K562 (cell line): ENCODE results near the gene PLEKHA6. TPM values are rescaled to one million over a fixed set of nuclear protein-coding genes. Genes with fewer than 3 reads are reported as not detected.

Experiments used
- BHLHE40 ChIP-seq: IDR thresholded peaks from 2 replicates; pipeline ENCODE4 v1.6.1; 2011; ENCODE audit warnings: low read length, improper control_type of control experiment
- CTCFL ChIP-seq: IDR thresholded peaks from 2 replicates; pipeline ENCODE4 v1.6.1; 2011; ENCODE audit warnings: borderline replicate concordance, low read depth, mild to moderate bottlenecking, moderate library complexity, low read length; ENCODE audit not compliant: insufficient read depth, poor library complexity, severe bottlenecking
- DDX20 ChIP-seq: fragments of 450-650 bp; IDR thresholded peaks from 2 replicates; pipeline ENCODE4 v1.6.1; 2016; ENCODE audit warnings: missing genetic modification characterization, low read depth, mild to moderate bottlenecking, missing compliant biosample characterization, moderate library complexity
- HMGN3 ChIP-seq: IDR thresholded peaks from 2 replicates; pipeline ENCODE4 v1.6.1; 2011; ENCODE audit warnings: borderline replicate concordance, low read depth, mild to moderate bottlenecking, mixed read lengths, low read length; ENCODE audit not compliant: insufficient read length; ENCODE audit errors: extremely low read depth
- KLF1 ChIP-seq: fragments of 450-650 bp; IDR thresholded peaks from 2 replicates; pipeline ENCODE4 v1.6.1; 2016; ENCODE audit warnings: missing genetic modification characterization, missing compliant biosample characterization
- MAX ChIP-seq: sonication (generic); formaldehyde crosslinking; IDR thresholded peaks from 2 replicates; pipeline ENCODE4 v1.9.0; 2022; ENCODE audit warnings: mild to moderate bottlenecking, missing genetic modification reagents
- MTA2 ChIP-seq: fragments of 450-650 bp; IDR thresholded peaks from 2 replicates; pipeline ENCODE4 v1.6.1; 2016; ENCODE audit warnings: low read depth
- NFATC3 ChIP-seq: fragments of 450-650 bp; IDR thresholded peaks from 2 replicates; pipeline ENCODE4 v1.6.1; 2017; ENCODE audit warnings: mild to moderate bottlenecking
- NFIC ChIP-seq: fragments of 450-650 bp; IDR thresholded peaks from 2 replicates; pipeline ENCODE4 v1.6.1; 2017; ENCODE audit warnings: mild to moderate bottlenecking, inconsistent platforms
- NFXL1 ChIP-seq: fragments of 450-650 bp; formaldehyde crosslinking; IDR thresholded peaks from 2 replicates; pipeline ENCODE4 v1.4.0; 2021; ENCODE audit warnings: mild to moderate bottlenecking
- PBX2 ChIP-seq, 2 experiments: IDR thresholded peaks in 1 of 2; conservative IDR thresholded peaks in 1 of 2; 2 replicates each; pipeline ENCODE4 v1.6.1; 2016; ENCODE audit warnings: low read depth in 2 of 2, mild to moderate bottlenecking in 1 of 2, missing compliant biosample characterization in 1 of 2, missing genetic modification characterization in 1 of 2, moderate library complexity in 1 of 2
- POLR2A ChIP-seq: fragments of 450-650 bp; conservative IDR thresholded peaks from 2 replicates; pipeline ENCODE4 v1.6.1; 2016
- PYGO2 ChIP-seq: fragments of 450-650 bp; IDR thresholded peaks from 2 replicates; pipeline ENCODE4 v1.6.1; 2016; ENCODE audit warnings: mild to moderate bottlenecking, missing genetic modification characterization, moderate library complexity, missing compliant biosample characterization
- RFX7 ChIP-seq: fragments of 250-450 bp; sonication (Bioruptor Pico); IDR thresholded peaks from 2 replicates; pipeline ENCODE4 v1.5.1; 2021; ENCODE audit warnings: mild to moderate bottlenecking
- SMC3 ChIP-seq: conservative IDR thresholded peaks from 2 replicates; pipeline ENCODE4 v1.6.1; 2011; ENCODE audit warnings: low read depth, low read length, improper control_type of control experiment; ENCODE audit not compliant: insufficient read depth
- SREBF1 ChIP-seq: fragments of 150-350 bp; IDR thresholded peaks from 2 replicates; pipeline ENCODE4 v1.6.1; 2014; ENCODE audit warnings: antibody characterized with exemption, low read depth, low read length, borderline replicate concordance
- THRB ChIP-seq: fragments of 450-650 bp; formaldehyde crosslinking; conservative IDR thresholded peaks from 2 replicates; pipeline ENCODE4 v1.4.0; 2022; ENCODE audit warnings: mild to moderate bottlenecking, missing genetic modification characterization
- ZNF143 ChIP-seq: sonication (generic); formaldehyde crosslinking; IDR thresholded peaks from 2 replicates; pipeline ENCODE4 v1.9.0; 2022; ENCODE audit warnings: mild to moderate bottlenecking, missing genetic modification reagents
- ZNF589 ChIP-seq: fragments of 200-800 bp; sonication (Bioruptor generic); IDR thresholded peaks from 2 replicates; pipeline ENCODE4 v1.6.1; 2016; ENCODE audit warnings: low read depth, missing genetic modification characterization, missing compliant biosample characterization
- polyA plus RNA-seq, 8 experiments: library from polyadenylated mRNA; depleted of rRNA in 4 of 8; stranded (reverse) in 5 of 8; unstranded in 3 of 8; fragments of >200 nt; fragmentation: Nextera tagmentation in 2 of 8; fragmentation: Illumina TruSeq in 1 of 8; extraction: Ambion mirVana in 2 of 8; extraction: Trizol in 1 of 8; gene quantifications; 2 replicates each; pipeline versions ENCODE4 v1.2.1 to v1.2.3, GENCODE V29; 2011 to 2014; ENCODE audit warnings: inconsistent platforms in 1 of 8, missing spikeins in 1 of 8
- total RNA-seq, 7 experiments: library from RNA; depleted of rRNA in 6 of 7; stranded (reverse); fragments of >200 nt in 6 of 7; fragmentation: Illumina TruSeq in 2 of 7; extraction: Trizol in 2 of 7; gene quantifications; 2 replicates each; pipeline versions ENCODE4 v1.2.1 to v1.2.3, GENCODE V29; 2011 to 2021; ENCODE audit warnings: low replicate concordance in 1 of 7
- TF ChIP-seq, protein P1 (sequence below): fragments of 450-650 bp; IDR thresholded peaks from 2 replicates; pipeline ENCODE4 v1.6.1; 2014; ENCODE audit warnings: low read depth, mild to moderate bottlenecking, moderate library complexity, borderline replicate concordance

PLEKHA6 gene
- total and polyA plus RNA-seq, 9 of the 15 experiments (the other 6 are each of a cell fraction or from before 2014, with no cell fraction given) = under 0.01 to 0.33 (median 0.01) TPM; not detected in 4

DNA sequence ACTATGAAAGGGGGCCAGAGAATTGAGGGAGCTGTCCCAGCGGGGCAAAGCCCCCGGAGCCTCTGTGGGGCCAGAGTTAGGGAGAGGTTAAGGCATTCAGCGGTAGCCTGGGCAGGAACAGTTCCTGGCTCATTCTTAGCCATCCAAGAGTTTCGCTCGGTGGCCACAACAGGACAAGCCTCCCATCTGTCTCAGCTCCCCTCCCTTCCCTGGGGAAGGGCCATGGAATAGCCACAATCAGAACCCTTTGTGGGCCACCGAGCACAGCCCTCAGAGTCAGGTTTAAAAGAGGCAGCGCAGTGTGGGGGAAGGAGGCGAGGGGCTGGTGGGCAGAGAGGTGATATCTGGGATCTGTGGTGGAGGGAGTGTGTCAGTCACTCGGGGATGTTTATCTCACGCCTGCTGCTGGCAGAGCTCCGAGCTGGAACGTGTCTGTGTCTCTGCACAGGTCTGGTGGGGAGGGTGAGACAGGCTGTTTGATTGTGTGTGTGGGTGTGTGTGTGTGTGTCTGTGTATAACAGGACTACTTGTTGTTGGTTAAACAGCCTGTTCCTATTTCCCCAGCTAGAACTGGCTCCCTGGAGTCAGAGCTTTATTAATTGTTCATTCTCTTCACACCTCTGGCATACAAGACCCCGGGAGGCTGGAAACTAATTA lies 96.3 kb downstream of the PLEKHA6 start (continued):
- no peak for TF ChIP-seq NFATC3
- no peak for TF ChIP-seq PBX2 (CRISPR knock-in tag; IDR thresholded peaks at IDR 0.05; ENCODE audit: low read depth)
- no peak for TF ChIP-seq PBX2 (tag; conservative IDR thresholded peaks at IDR 0.05; ENCODE audit: low read depth)
- no peak for TF ChIP-seq NFIC
- no peak for TF ChIP-seq SMC3
- TF ChIP-seq BHLHE40 = peak; percentile 48; the same call in 1 of the 2 replicates
- no peak for TF ChIP-seq ZNF143 (CRISPR knock-in tag)
- TF ChIP-seq HMGN3 = no peak
- TF ChIP-seq ZNF589 (CRISPR knock-in tag) = no peak
- no peak for TF ChIP-seq PYGO2 (tag)
- TF ChIP-seq POLR2A = no peak
- TF ChIP-seq KLF1 (tag) = no peak
- TF ChIP-seq CTCFL = no peak
- no peak for TF ChIP-seq THRB
- no peak for TF ChIP-seq RFX7 (CRISPR knock-in tag)
- TF ChIP-seq, protein P1, sequence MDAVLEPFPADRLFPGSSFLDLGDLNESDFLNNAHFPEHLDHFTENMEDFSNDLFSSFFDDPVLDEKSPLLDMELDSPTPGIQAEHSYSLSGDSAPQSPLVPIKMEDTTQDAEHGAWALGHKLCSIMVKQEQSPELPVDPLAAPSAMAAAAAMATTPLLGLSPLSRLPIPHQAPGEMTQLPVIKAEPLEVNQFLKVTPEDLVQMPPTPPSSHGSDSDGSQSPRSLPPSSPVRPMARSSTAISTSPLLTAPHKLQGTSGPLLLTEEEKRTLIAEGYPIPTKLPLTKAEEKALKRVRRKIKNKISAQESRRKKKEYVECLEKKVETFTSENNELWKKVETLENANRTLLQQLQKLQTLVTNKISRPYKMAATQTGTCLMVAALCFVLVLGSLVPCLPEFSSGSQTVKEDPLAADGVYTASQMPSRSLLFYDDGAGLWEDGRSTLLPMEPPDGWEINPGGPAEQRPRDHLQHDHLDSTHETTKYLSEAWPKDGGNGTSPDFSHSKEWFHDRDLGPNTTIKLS = no peak
- TF ChIP-seq NFXL1 (CRISPR knock-in tag) = no peak
- TF ChIP-seq DDX20 (tag) = no peak
- TF ChIP-seq SREBF1 = no peak
- 0 out of 2 replicates have a peak, but pooled peaks have one; percentile 7 for TF ChIP-seq MAX (CRISPR knock-in tag)
- TF ChIP-seq MTA2 = no peak
